NOMO-1 (cell line): ENCODE measurements around the gene FUT7.

ENCODE experiments used
- DNase-seq, 2 experiments: peaks; one replicate each; lab custom pipeline; 2025; ENCODE audit not compliant: unreplicated experiment in 2 of 2; lab: John Stamatoyannopoulos, UW

FUT7 gene

GRCh38 chr9:137031904-137032640 lies at the start of gene FUT7:
TSS of gene FUT7 (minus strand) at chr9:137032088. CDS start at chr9:137031991, 97 bp downstream.
- DNase-seq: peak; percentile 36 to 54

GRCh38 chr9:137080260-137081122 lies 48.6 kb upstream of the FUT7 start:
- DNase-seq: no peak

GRCh38 chr9:137079401-137079787 lies 47.5 kb upstream of the FUT7 start:
- no peak for DNase-seq

GRCh38 chr9:137078701-137079400 lies 47.0 kb upstream of the FUT7 start:
- no peak for DNase-seq

- DNase-seq: no peak
Measured at GRCh38 chr9:137077758-137078693, 46.1 kb upstream of the FUT7 start.

GRCh38 chr9:137077010-137077747 lies 45.3 kb upstream of the FUT7 start, which contains the start of gene UAP1L1:
TSS of gene UAP1L1 (plus strand) at chr9:137077517. CDS start at chr9:137077533, 16 bp downstream.
- peak; percentile 67 to 82 for DNase-seq

- DNase-seq: no peak
Measured at GRCh38 chr9:137076636-137077009, 44.7 kb upstream of the FUT7 start.

- DNase-seq: peak in 1 of 2 experiments; percentile 33
Measured at GRCh38 chr9:137075275-137075775, 43.4 kb upstream of the FUT7 start.

- no peak for DNase-seq
Measured at GRCh38 chr9:137074657-137075274, 42.9 kb upstream of the FUT7 start.

GRCh38 chr9:137073992-137074399 lies 42.1 kb upstream of the FUT7 start:
- DNase-seq: no peak

- DNase-seq: no peak
Measured at GRCh38 chr9:137071282-137071681, 39.4 kb upstream of the FUT7 start.

GRCh38 chr9:137070906-137071275 lies 39.0 kb upstream of the FUT7 start:
- DNase-seq: peak; percentile 40 to 75

GRCh38 chr9:137070201-137070905 lies 38.5 kb upstream of the FUT7 start, which contains the start of gene SAPCD2:
TSS of gene SAPCD2 (minus strand) at chr9:137070557. CDS start at chr9:137070460, 97 bp downstream.
- peak; percentile 98 to 99 for DNase-seq

GRCh38 chr9:137069508-137070091 lies 37.7 kb upstream of the FUT7 start:
- no peak for DNase-seq

GRCh38 chr9:137068539-137069507 lies 36.9 kb upstream of the FUT7 start:
- DNase-seq: no peak

GRCh38 chr9:137067860-137068538 lies 36.1 kb upstream of the FUT7 start:
- peak; percentile 78 to 83 for DNase-seq
